Measurements from ENCODE around the gene FTH1.

The FTH1 gene

DNA sequence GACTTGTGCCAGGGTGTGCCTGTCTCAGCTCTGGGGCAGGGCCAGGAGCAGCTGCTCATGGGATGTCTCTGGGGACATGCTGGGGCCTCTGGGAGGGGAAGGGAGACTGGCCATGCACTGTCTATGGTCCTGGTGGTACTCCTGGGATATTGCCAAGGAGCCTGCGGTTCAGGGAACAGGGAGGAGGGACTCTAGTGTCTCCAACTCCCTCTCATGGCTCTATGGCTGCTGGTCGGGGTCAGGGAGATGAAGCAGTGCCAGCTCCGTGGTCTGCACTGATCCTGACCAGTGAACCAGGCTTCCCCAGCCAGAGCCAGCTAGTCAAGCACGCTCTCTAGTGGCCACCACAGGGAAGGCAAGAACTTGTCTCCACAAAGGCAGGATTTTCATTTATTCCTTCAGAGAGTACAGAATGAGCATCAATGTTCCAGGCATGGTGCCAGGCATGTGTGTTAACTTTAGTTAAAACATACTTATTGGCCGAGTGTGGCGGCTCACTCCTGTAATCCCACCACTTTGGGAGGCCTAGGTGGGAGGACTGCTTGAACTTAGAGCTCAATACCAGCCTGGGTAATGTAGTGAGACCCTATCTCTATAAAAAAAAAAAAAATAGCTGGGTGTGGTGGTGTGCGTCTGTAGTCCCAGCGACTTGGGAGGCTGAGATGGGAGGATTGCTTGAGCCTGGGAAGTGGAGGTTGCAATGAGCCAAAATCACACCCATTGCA, 19.8 kb downstream of the FTH1 start:
- peak; percentile 96 for DNase-seq

DNA sequence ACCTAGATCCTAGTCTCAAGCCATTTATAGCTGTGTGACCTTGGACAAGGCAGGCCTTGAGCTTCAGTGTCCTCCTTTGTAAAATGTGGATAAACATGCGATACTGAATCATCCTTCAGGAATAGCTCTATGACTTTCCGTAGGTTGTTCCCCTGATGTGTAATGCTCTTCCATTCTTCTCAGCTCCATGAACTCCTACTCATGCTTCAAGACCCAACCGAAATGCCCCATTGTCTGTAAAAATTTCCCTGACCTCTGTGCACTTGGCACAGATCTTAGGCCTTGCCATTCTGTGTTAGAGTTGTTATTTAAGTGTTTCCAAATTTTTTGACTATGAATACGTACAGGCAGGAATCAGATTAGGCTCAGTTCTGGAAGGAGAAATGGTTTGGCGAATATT, 20.5 kb downstream of the FTH1 start:
- no peak for DNase-seq

DNA sequence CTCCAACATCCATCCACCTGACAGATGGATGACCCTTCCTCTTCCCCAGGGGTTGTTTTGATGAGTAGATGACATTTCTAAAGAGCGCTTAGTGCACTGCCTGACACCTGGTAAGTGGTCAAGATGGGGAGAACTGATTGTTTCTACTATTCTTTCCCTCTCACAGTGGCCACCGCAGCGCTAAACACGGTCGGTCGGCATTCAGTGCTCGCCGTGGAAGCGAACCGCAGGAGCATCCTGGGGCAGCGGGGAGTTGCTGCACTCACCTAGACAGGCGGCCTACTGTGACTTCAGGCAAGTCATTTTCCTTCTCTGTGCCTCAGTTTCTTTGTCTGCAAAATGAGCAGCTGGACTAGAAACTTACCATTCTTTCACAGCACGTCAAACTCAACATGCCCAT, 22.2 kb downstream of the FTH1 start:
- DNase-seq, result no peak

DNA sequence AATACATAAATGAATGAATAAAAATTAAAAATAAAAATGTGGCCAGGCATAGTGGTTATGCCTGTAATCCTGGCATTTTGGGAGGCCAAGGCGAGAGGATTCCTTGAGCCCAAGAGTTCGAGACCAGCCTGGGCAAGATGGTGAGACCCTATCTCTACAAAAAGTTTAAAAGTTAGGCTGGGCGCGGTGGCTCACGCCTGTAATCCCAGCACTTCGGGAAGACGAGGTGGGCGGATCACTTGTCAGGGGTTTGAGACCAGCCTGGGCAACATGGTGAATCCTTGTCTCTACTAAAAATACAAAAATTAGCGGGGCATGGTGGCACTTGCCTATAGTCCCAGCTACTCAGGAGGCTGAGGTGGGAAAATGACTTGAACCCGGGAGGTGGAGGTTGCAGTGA, 27.0 kb downstream of the FTH1 start:
- DNase-seq, result no peak

DNA sequence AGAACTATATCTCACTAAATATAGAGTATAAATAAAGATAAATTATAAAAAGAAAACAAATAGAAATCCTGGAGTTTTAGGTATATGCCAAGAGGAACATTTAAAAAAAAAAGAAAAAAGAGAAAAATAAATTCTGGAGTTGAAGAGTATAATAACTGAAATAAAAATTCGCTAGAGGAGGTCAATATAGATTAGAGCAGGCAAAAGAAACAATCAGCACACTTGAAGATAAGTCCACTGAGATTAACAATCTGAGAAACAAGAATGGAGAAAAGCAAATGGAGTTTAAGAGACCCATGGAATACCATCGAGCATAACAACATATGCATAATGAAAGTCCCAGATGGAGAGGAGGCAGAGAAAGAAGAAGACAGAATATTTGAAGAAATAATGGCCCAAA, 31.6 kb downstream of the FTH1 start:
- DNase-seq, result no peak

DNA sequence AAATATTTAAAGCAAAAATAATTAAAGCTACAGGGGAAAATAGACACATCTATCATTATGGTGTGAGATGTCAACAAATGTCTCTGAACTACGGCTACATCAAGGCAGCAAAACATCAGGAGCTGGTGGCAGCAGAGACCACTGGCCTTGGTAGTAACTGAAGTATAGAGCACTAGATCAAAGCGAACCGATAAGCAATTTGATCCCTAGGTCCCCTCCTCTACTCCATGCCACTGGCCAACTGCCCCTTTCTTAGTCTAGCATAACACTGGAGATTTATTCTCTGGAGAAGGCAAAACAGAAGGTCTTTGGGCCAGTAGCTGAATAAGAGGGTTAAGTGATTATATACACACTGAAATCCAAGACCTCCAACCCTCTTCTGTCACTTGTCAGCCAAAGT, 36.5 kb downstream of the FTH1 start:
- no peak for DNase-seq

DNA sequence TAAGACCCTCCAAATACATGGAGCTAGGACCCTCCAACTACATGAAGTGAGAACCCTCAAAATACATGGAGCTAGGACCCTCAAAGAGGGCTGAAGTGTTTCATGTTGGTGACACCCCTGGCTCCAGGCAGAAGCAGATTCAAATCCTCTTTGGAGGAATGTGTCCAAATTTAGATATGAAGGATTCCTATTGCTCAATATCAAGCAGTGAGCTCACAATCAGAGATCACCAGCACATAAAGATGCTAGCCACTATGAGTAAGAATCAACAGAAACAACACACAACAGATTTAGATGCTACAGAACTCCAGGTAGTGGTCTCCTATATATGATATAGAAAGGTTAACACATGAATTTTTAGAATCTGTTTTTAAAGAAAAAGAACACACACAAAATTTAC, 38.8 kb downstream of the FTH1 start:
- DNase-seq, result no peak

DNA sequence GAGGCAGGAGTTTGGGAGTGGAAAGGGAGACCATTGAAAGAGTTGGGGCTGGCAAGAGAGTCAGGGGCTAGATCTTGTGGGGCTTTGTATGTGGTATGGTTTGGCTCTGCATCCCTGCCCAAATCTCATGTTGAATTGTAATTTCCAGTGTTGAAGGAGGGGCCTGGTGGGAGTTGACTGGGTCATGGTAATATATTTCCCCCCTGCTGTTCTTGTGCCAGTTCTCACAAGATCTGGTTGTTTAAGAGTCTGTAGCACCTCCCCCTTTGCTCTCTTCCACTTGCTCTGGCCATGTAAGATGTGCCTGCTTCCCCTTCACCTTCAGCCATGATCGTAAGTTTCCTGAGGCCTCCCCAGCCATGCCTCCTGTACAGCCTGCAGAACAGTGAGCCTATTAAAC, 39.9 kb downstream of the FTH1 start:
- DNase-seq, result no peak

DNA sequence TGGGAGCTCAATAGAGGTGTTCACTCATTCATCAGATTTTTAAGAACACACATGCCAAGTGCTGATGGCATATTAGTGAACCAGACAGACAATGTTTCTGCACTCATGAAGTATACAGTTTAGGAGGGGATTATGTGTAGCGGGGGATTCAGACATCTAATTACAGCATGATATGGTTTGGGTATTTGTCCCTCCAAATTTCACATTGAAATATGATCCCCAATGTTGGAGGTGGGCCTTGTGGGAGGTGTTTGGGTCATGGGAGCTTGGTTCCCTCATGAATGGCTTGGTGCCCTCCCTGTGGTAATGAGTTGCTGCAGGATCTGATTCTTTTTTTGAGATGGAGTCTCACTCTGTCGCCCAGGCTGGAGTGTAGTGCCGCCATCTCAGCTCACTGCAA, 41.2 kb downstream of the FTH1 start:
- no peak for DNase-seq

DNA sequence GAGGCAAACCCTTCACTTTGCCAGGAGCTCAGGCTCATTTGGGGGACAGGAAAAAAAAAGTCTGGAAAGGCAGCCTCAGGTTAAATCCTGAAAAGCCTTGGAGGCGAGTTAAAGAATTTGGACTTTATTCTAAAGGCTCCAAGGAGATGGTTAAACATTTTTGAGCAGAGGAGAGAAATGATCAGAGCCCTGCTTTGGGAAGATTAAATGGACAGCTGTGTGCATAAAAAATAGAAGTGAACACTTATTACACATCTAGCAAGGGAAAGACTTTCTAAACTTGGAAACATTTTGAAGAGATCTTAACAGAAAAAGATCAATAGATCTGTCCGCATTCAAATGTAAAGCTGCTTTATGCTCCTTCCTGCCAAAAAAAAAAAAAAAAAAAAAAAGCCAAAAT, 41.7 kb downstream of the FTH1 start:
- DNase-seq, result no peak

DNA sequence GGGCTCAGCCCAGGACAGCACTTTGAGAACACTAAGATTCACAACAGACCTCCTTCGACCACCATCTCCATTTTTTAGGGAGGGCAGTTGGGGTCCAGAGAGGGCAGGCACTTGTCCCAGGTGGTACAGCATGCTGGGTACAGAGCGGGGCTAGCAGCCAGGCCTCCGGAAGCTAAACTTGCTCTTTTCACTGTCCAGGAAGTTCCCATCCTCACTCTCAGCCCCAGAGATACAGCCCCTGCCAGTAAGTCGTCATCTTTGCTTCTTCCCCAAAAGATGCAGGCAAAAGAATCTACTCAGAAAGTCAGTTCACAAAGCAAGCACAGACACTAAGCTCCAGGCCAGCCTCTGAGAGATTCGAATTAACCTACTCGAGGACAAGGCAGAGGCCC, 43.4 kb downstream of the FTH1 start:
- no peak for DNase-seq

DNA sequence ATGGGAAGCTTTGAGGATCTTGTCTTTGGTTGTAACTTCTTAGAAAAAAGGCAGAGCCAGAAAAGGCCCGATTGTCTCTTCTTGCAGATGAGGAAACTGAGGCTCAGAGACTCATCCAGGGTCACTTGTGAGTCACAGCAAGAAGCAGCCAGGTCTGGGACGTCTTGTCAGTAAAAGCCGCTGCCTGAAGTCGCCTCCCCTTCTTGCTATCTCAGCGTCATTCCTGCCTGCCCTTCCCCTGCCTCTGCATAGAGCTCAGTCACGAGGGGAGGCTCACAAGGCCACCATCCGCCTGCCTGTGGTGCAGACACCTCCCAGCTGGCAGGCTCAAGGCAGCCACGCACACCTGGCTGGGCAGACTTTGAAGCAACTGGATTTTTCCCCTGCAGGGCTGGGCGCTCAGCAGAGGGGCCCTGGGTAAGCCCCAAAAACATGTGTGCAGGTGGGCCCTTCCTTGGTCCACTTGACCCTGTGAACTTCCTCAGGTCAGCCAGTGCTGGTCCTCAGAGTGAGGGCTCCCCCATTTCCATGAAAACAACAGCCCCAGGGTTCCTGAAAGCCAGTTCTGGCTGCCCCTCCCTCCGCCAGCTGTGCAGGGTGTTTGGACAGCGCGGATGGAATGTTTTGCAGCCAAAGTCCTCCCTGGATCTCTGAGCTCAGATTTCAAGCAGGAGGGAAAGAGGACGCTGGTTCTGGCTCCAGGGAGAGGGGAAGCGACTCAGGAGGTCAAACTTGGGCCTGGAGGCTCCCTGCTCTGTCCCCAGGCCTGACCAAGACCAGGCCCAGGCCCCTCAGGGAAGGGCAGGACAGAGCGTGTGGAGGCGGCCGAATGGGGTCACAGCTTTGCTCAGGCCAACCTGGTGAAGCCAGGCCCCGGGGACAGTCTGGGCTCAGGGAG, 44.0 kb downstream of the FTH1 start:
- peak; percentile 80 for DNase-seq

DNA sequence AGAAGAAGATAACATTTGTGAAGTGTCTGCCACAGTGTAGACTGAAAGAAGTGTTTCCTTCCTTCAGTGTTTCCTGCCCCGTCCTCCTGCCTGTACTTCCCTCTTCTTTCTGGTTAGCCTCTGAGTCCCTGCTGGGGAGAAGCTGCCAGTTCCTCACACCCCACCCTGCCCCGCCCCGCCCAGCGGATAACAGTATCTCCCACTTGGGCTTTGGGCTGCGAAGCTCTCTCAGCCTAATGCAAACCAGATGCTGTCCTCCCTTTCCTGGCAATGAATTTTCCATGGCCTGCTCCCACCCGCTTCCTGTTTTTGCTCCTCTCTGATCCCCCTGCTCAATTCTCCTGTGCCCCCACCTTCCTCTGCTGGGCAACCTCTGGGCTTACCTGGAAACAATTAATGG, 44.9 kb downstream of the FTH1 start:
- DNase-seq, result peak; percentile 86

DNA sequence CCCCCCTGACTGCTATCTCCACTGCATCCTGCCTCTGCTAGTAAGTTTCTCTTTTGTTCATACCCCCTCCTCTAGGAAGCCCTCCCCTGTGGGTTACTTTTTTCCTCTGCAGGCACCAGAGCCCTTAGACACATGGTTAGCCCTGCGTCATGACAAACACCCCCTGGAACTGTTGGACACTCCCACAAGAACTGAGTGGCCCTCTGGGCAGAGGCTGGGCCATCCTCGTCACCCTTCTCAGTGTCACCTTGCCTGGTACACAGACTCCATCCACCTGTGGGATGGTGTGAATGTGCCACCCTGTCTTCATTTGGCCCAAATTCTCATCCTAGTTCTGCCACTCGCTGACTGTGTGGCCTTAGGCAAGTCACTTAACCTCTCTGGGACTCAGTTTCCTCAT, 46.0 kb downstream of the FTH1 start:
- no peak for DNase-seq

DNA sequence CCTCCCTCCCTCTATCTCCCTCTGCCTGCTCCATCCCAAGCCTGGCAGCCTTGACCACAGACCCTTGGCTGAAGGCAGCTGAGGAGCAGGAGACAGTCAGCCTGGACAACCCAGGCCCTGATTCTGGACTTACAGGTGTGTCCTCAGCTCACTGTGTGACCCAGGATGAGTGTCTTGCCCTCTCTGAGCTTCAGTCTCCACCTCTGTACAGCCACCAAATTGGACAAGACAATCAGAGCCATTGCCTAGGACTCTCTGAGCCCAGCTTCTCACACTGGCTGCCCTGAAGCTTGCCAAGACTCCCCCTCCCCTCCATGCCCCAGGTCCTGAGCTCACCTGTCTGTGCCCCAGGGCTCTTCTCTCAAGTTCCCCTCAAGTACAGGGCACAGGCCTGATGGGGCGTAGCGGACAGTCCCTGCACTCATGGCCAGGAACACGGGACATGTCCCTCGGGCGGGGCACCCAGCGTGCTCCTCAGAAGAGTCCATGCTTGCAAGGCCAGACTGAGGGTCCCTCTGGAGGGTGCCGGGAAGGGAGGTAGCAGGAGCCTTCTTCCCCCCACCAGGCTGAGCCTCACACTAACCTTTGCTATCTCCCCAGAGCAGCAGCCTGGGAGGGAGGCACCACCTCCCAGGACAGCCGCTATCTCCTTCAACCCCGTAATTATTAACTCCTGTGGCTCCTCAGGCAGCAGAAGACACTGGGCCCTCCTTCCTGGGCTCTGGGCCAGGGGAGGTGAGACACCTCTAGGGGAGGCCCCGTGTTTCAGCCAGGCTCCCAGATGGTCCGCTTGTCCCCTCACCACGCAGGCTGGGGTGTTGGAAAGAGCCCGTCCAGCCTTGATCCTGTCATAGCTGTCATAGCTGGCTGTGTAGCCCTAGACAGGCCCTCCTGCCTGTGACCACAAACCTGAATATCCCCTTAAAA, 47.5 kb downstream of the FTH1 start:
- no peak for DNase-seq

DNA sequence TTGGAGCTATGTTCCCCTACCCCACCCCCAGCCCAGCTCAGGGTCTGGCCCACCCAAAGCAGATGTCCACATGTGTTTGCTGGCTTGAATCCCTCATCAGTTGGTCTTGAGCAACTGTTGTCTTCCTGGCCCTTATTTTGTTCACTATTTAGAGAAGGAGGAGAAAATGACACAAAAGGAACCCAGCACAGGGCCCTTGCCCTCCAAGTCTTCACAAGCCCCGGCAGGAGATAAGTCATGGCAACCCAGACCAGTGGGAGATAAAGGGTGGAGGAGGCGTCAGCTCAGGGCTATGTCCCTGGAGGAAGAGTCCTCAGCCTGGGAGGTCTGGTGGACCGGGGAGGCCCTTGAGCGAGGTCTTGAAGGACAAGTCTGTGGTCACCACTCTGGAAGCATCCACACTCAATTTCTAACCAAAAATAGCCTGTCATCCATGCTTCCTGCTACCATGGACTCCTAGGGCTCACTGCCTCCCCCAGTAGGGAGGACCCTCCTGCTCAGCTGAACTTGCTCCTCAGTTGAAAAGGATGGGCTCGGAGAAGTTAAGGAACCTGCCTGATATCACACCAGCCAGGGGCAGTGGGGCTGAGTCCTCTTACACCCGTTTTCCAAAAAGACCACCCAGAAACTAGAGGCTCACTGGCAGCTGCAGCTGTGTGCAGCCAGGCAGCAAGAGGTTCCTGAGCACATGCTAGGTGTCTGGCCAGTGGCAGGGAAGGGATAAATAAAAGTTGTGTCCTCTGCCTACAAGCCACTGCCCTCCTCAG, 48.3 kb downstream of the FTH1 start:
- DNase-seq, result no peak

DNA sequence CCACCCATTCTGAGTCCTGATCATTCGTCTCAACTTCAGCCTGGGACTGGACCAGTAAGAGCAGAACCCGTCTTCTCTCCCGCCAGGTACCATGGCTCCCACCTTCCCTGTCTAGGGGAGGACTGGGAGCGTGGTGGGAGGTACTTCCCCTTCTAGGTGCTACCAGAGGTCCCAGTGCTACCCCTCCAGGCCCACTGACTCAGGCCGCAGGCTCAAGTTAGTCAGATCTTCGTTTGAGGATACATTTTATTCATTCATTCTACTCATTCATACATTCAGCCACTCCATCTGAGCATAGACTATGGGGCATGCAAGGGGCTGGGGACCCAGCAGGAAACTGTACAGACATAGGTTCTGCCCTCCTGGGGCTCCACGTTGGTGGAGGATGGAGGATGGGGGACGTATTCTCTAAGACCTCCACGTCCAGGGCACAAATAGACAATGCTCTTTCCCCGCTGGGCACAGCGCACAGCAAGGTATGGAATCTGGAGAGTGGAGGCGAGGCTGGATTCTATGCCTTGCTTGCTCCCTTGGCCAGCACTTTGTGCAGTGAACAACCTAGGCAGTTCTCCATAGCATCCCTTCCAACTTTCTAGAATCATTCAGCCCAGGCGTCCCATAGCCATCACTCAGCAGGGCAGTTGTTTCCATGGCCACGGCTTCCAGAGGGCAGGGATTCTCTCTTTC, 49.0 kb downstream of the FTH1 start:
- no peak for DNase-seq

DNA sequence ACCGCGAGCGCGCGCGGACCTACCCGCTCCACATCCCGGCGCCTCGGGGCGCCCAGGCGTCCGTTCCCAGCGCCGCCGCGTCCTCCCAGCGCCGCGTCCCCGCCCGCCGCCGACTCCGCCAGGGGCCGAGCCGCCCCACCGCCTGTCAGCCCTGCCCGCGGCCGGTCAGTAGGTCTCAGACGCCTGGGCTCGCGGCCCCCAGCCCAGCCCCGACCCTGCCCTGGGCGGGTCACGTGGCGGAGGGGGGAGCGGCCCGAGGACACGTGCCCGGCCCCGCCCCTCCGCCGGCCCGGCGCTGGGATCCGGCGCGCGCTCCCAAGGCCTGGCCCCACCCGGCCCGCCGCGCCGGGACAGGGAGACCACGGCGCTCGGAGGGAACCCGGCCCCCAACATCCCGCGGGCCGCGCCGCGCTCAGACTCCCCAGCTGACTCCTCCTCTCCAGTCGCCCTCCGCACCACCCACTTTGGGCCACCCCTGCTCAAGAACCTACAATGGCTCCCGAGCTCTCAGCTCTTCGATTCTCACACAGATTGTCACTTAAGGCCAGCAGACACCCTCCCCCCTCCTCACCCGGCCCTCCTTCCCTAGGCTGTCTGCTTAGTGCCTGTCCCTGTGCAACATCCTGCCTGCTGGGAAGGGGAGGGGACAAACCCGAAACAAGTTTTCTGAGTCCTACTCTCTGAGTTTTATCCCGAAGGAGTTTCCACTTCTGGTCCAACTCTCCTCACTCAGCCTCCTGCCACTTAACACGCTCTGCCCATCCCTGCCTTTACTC, 49.9 kb downstream of the FTH1 start, which contains the start of gene RAB3IL1:
TSS of gene RAB3IL1 (minus strand) at position 233 of the 776 bp plus-strand sequence. CDS start at position 34, 199 bp downstream.
- peak; percentile 74 for DNase-seq

DNA sequence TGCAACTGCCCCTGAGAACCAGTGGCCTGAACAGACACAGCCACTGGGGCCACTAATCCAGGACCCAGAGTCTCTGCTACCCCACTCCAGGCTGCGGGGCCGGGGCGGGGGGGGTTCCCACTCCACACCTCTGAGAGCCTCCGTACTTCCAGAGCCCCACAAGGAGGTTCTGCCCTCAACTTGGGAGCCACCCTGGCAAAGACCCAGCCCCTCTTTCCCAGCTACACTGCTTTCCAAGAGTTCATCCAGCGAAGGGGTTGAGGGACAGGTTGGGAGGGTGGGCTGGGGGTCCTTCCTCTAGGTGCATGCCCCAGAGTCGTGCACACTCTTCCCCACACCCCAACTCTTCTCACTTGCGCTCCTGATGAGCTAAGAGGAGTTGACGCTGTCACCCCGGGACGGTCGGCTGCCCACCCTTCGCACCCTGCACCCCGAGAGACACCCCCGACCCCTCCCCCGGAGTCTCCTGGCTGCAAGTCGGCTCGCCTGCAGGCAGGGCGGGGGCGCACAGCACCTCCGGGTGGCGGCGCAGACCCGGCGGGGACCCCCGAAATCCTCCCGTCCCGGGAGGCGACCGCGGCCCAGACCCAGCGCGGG, 50.6 kb downstream of the FTH1 start:
- no peak for DNase-seq

DNA sequence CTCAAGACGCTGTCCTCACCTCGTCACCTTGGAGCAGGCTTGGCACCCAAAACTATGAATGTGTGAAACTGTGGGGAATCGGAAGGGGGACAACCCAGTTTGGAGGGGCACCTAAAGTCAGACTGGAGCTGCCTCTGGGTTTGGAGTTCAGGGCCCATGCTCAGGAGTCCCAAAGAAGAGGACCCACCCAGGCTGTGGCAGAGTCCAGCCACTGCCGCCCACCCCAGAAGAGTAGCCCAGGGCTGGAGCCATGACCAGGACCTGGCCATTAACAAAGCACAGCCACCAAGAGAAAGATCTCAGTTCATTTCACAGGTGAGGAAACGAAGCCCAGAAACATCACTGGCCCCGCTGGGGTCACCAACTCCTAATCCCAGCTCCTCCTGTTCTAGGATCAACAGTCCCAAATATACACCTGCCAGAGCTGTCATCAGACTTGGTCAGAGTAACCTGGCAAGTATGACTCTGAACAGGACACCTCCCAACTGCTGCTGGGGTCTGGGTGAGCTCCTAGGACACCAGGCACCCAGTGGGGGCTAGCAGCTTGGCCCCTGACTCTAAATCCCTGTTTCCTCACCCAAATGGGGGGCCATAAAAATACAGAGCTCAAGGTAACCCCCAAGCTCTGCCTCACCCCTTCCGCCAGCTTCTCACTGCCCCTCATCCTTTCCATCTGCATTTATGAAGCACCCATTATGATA, 52.8 kb downstream of the FTH1 start:
- DNase-seq, result no peak

All from eye (tissue), 1 donor.